HG02981 (cell line): Measurements from ENCODE around the gene TENM4.

ENCODE experiments used
- ATAC-seq: cut with Tn5 transposase; IDR thresholded peaks from one replicate; pipeline ENCODE4 v1.9.1; 2021; ENCODE audit warnings: mild to moderate bottlenecking, moderate library complexity; ENCODE audit not compliant: unreplicated experiment

The TENM4 gene

GRCh38 chr11:79392161-79392560, 48.7 kb downstream of the TENM4 start:
- no peak for ATAC-seq

- ATAC-seq: no peak
Observed at GRCh38 chr11:79390923-79391322, 49.9 kb downstream of the TENM4 start.

GRCh38 chr11:79390477-79390876, 50.4 kb downstream of the TENM4 start:
- ATAC-seq: no peak

GRCh38 chr11:79388201-79388600, 52.6 kb downstream of the TENM4 start:
- no peak for ATAC-seq

- no peak for ATAC-seq
Observed at GRCh38 chr11:79383874-79384273, 57.0 kb downstream of the TENM4 start.

GRCh38 chr11:79382301-79383050, 58.4 kb downstream of the TENM4 start:
- no peak for ATAC-seq

GRCh38 chr11:79381036-79381435, 59.8 kb downstream of the TENM4 start:
- ATAC-seq: no peak

- ATAC-seq: no peak
Observed at GRCh38 chr11:79377406-79377805, 63.4 kb downstream of the TENM4 start.

- ATAC-seq: no peak
Observed at GRCh38 chr11:79375818-79376550, 64.8 kb downstream of the TENM4 start.

- no peak for ATAC-seq
Observed at GRCh38 chr11:79374727-79375126, 66.1 kb downstream of the TENM4 start.

- ATAC-seq: no peak
Observed at GRCh38 chr11:79371724-79372123, 69.1 kb downstream of the TENM4 start.

- no peak for ATAC-seq
Observed at GRCh38 chr11:79371152-79371551, 69.7 kb downstream of the TENM4 start.

- ATAC-seq: no peak
Observed at GRCh38 chr11:79369055-79369454, 71.8 kb downstream of the TENM4 start.

GRCh38 chr11:79367844-79368243, 73.0 kb downstream of the TENM4 start:
- ATAC-seq: no peak

- ATAC-seq: no peak
Observed at GRCh38 chr11:79366218-79366617, 74.6 kb downstream of the TENM4 start.

GRCh38 chr11:79363861-79364378, 76.9 kb downstream of the TENM4 start:
- ATAC-seq: no peak

GRCh38 chr11:79363256-79363655, 77.6 kb downstream of the TENM4 start:
- no peak for ATAC-seq

GRCh38 chr11:79362821-79363220, 78.0 kb downstream of the TENM4 start:
- no peak for ATAC-seq

GRCh38 chr11:79362206-79362757, 78.5 kb downstream of the TENM4 start:
- no peak for ATAC-seq

GRCh38 chr11:79358258-79358657, 82.6 kb downstream of the TENM4 start:
- no peak for ATAC-seq

- ATAC-seq: no peak
Observed at GRCh38 chr11:79353706-79354105, 87.1 kb downstream of the TENM4 start.

GRCh38 chr11:79352349-79352703, 88.5 kb downstream of the TENM4 start:
- ATAC-seq: no peak
